Neural progenitor cell (in vitro differentiated cells): ENCODE data around the gene SCAMP1.

Experiments used
- EZH2 ChIP-seq: fragments of 200-600 bp; sonication (generic); IDR thresholded peaks from 2 replicates; pipeline ENCODE4 v1.6.1; 2017; ENCODE audit warnings: antibody characterized with exemption, mild to moderate bottlenecking, moderate library complexity
- EZH2phosphoT487 ChIP-seq: fragments of 200-600 bp; sonication (generic); IDR thresholded peaks from 2 replicates; pipeline ENCODE4 v1.6.1; 2017; ENCODE audit warnings: antibody characterized with exemption
- TF ChIP-seq, protein P1 (sequence below): fragments of 200-600 bp; sonication (generic); IDR thresholded peaks from 2 replicates; pipeline ENCODE4 v1.5.1; 2017; ENCODE audit warnings: antibody characterized with exemption, mild to moderate bottlenecking

DNA sequence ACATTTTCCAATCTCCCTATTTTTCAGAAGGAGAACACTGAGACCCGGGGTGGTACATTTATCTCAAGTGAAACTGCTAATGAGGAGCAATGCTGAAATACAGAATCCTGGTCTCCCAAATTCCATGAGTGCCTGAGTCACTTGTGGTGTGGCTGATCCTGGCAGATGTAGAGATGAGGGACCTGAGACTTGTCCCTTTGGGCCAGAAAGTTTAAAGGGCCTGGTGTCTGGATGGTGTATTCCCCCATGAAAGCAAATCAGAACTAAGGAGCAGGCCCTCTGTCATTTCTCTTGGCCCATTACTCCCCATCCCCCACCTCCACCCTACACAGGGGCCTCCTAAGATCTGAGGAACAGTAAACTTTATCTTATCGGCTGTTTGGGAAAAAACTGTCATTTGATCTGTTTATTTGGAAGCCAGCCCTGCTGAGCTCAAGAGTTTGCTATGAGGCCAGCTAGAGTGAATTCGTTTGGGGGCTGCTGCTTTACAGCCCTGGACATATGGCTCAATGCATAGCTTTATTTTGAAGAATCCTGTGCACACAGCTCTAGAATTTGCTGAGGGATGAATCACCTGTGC, 147.9 kb downstream of the SCAMP1 start:
- TF ChIP-seq, protein P1, sequence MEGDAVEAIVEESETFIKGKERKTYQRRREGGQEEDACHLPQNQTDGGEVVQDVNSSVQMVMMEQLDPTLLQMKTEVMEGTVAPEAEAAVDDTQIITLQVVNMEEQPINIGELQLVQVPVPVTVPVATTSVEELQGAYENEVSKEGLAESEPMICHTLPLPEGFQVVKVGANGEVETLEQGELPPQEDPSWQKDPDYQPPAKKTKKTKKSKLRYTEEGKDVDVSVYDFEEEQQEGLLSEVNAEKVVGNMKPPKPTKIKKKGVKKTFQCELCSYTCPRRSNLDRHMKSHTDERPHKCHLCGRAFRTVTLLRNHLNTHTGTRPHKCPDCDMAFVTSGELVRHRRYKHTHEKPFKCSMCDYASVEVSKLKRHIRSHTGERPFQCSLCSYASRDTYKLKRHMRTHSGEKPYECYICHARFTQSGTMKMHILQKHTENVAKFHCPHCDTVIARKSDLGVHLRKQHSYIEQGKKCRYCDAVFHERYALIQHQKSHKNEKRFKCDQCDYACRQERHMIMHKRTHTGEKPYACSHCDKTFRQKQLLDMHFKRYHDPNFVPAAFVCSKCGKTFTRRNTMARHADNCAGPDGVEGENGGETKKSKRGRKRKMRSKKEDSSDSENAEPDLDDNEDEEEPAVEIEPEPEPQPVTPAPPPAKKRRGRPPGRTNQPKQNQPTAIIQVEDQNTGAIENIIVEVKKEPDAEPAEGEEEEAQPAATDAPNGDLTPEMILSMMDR: no peak
- no peak for TF ChIP-seq EZH2
- TF ChIP-seq EZH2phosphoT487: no peak
